Tibial nerve (tissue), 4 donors: Measurements from ENCODE around the gene RASGEF1C. TPM values are rescaled to one million over a fixed set of nuclear protein-coding genes. Genes with fewer than 3 reads are reported as not detected.

Source experiments
- DNase-seq, 2 donors: peaks; one replicate each; pipeline ENCODE4 v3.0.0-alpha.2; 2019; ENCODE audit warnings: low spot score in 2 of 2
- H3K27ac ChIP-seq, 4 donors: fragments of 200-600 bp; sonication (generic) in 3 of 4; one replicate each; pipeline ENCODE4 v1.5.1; 2017 to 2019; ENCODE audit warnings: mild to moderate bottlenecking in 1 of 4
- H3K27me3 ChIP-seq, 2 donors: fragments of 200-600 bp; sonication (generic) in 1 of 2; one replicate each; pipeline versions ENCODE4 v1.5.1 to v1.6.0; 2017 to 2019
- H3K36me3 ChIP-seq, 3 donors: fragments of 200-600 bp; sonication (generic); one replicate each; pipeline ENCODE4 v1.5.1; 2018 to 2019
- H3K4me1 ChIP-seq, 4 donors: fragments of 200-600 bp; sonication (generic) in 3 of 4; one replicate each; pipeline ENCODE4 v1.5.1; 2017 to 2019
- H3K4me3 ChIP-seq, 4 donors: fragments of 200-600 bp; sonication (generic) in 3 of 4; one replicate each; pipeline ENCODE4 v1.5.1; 2017 to 2019; ENCODE audit warnings: mild to moderate bottlenecking in 1 of 4, moderate library complexity in 1 of 4
- H3K9me3 ChIP-seq, 4 donors: fragments of 200-600 bp; sonication (generic) in 3 of 4; one replicate each; pipeline ENCODE4 v1.5.1; 2017 to 2019
- CTCF ChIP-seq, 5 experiments: fragments of 200-600 bp in 3 of 5; fragments of 450-650 bp in 2 of 5; sonication (generic) in 3 of 5; IDR thresholded peaks; one replicate each; pipeline ENCODE4 v1.5.1; 2016 to 2019; ENCODE audit warnings: antibody characterized with exemption in 5 of 5, mild to moderate bottlenecking in 3 of 5, moderate library complexity in 2 of 5
- EP300 ChIP-seq, 2 donors: sonication (generic); formaldehyde crosslinking; IDR thresholded peaks; one replicate each; pipeline ENCODE4 v1.6.1; 2017; ENCODE audit warnings: antibody characterized with exemption in 2 of 2, mild to moderate bottlenecking in 1 of 2
- POLR2A ChIP-seq, 2 donors: fragments of 450-650 bp; IDR thresholded peaks; one replicate each; pipeline ENCODE4 v1.6.1; 2017; ENCODE audit warnings: antibody characterized with exemption in 2 of 2, mild to moderate bottlenecking in 2 of 2, moderate library complexity in 2 of 2
- WGBS, 2 donors: methylation state at CpG; one replicate each; pipeline ENCODE4 v1.1.5; 2018; 5-methylcytosine and 5-hydroxymethylcytosine counted together
- total RNA-seq, 4 donors: library from RNA; depleted of rRNA; stranded (reverse); fragments of >200 nt; gene quantifications; one replicate each; pipeline ENCODE4 v1.1.0, GENCODE V29; 2016

RASGEF1C gene
- total RNA-seq, 4 donors from 2014 or later, result 2.7 to 12.0 (median 10.4) TPM

- Histone ChIP-seq H3K27ac (no peak overlapping the region), H3K36me3 (peaks cover 0 to 12% (median 0%) of the 10 kb centered on the region in 3 donors), H3K9me3 (no peaks in the 10 kb centered on the region), H3K4me3 (no peak overlapping the region), H3K27me3 (no peaks in the 10 kb centered on the region), H3K4me1 (no peaks in the 10 kb centered on the region)
- WGBS, 2 donors, result 90 to 94% methylated on average over 31 to 33 of the region's 34 CpGs
- TF ChIP-seq CTCF (IDR thresholded peaks at IDR 0.05), result no peak
- no peak for TF ChIP-seq POLR2A (IDR thresholded peaks at IDR 0.05)
- no peak for TF ChIP-seq EP300 (IDR thresholded peaks at IDR 0.05)
- no peak for DNase-seq
Measured at GRCh38 chr5:180194410-180195345, 14.3 kb downstream of the RASGEF1C start.

- no peak for TF ChIP-seq EP300 (IDR thresholded peaks at IDR 0.05)
- TF ChIP-seq CTCF (IDR thresholded peaks at IDR 0.05), result no peak
- TF ChIP-seq POLR2A (IDR thresholded peaks at IDR 0.05), result no peak
Measured at GRCh38 chr5:180193749-180194375, 15.1 kb downstream of the RASGEF1C start.

GRCh38 chr5:180191716-180192115 is 17.3 kb downstream of the RASGEF1C start:
- WGBS, 2 donors, result 72 to 83% methylated on average over 6 of the region's 6 CpGs
- no peaks in the 10 kb centered on the region for H3K27me3 ChIP-seq
- no peak for DNase-seq
- H3K9me3 ChIP-seq, result peaks cover 0 to 15% (median 2%) of the 10 kb centered on the region in 4 donors
- TF ChIP-seq POLR2A (IDR thresholded peaks at IDR 0.05) (no peak), CTCF (IDR thresholded peaks at IDR 0.05) (no peak), EP300 (IDR thresholded peaks at IDR 0.05) (no peak)
- H3K36me3 ChIP-seq, result peaks cover 0 to 5% (median 0%) of the 10 kb centered on the region in 3 donors
- H3K4me1 ChIP-seq, result no peaks in the 10 kb centered on the region
- no peak overlapping the region for H3K4me3 ChIP-seq
- H3K27ac ChIP-seq, result no peak overlapping the region

More at GRCh38 chr5:180193749-180194375, 15.1 kb downstream of the RASGEF1C start:
- 94 to 95% methylated on average over 24 of the region's 24 CpGs for WGBS, 2 donors
- H3K4me1 ChIP-seq, result no peaks in the 10 kb centered on the region
- no peaks in the 10 kb centered on the region for H3K9me3 ChIP-seq
- H3K27ac ChIP-seq, result no peak overlapping the region
- peaks cover 0 to 12% (median 0%) of the 10 kb centered on the region in 3 donors for H3K36me3 ChIP-seq
- H3K27me3 ChIP-seq, result no peaks in the 10 kb centered on the region
- H3K4me3 ChIP-seq, result no peak overlapping the region
- no peak for DNase-seq

- Histone ChIP-seq H3K27ac (no peak overlapping the region), H3K27me3 (no peaks in the 10 kb centered on the region), H3K36me3 (no peaks in the 10 kb centered on the region), H3K9me3 (peaks cover 0 to 18% (median 2%) of the 10 kb centered on the region in 4 donors), H3K4me3 (no peak overlapping the region), H3K4me1 (no peaks in the 10 kb centered on the region)
- no peak for DNase-seq
- 68 to 81% methylated on average over 2 of the region's 2 CpGs for WGBS, 2 donors
- TF ChIP-seq POLR2A (IDR thresholded peaks at IDR 0.05) (no peak), EP300 (IDR thresholded peaks at IDR 0.05) (no peak), CTCF (IDR thresholded peaks at IDR 0.05) (no peak)
Measured at GRCh38 chr5:180187767-180188166, 21.2 kb downstream of the RASGEF1C start.

GRCh38 chr5:180180846-180181245 is 28.2 kb downstream of the RASGEF1C start:
- H3K27me3 ChIP-seq, result no peaks in the 10 kb centered on the region
- DNase-seq, result no peak
- TF ChIP-seq CTCF (IDR thresholded peaks at IDR 0.05), result no peak
- no peak for TF ChIP-seq POLR2A (IDR thresholded peaks at IDR 0.05)
- TF ChIP-seq EP300 (IDR thresholded peaks at IDR 0.05), result no peak
- peaks cover 0 to 48% (median 27%) of the 10 kb centered on the region in 4 donors for H3K4me1 ChIP-seq
- H3K27ac ChIP-seq, result peak overlapping the region; percentile 55 to 95 (median 76)
- WGBS, 2 donors, result 82% methylated on average over 11 of the region's 11 CpGs
- no peak overlapping the region for H3K4me3 ChIP-seq
- no peaks in the 10 kb centered on the region for H3K36me3 ChIP-seq
- no peaks in the 10 kb centered on the region for H3K9me3 ChIP-seq
